Fibroblast of lung (primary cell): ENCODE measurements around the gene CDPF1. TPM values are rescaled to one million over a fixed set of nuclear protein-coding genes. Genes with fewer than 3 reads are reported as not detected.

ENCODE experiments used
- DNase-seq, 2 donors: peaks; one replicate each; pipeline versions ENCODE4 v3.0.0 to v3.0.0-alpha.2; 2010; ENCODE audit warnings: low read depth in 2 of 2
- H2AFZ ChIP-seq: 2 replicates; pipeline ENCODE4 v1.5.1; 2012; ENCODE audit warnings: low read length, control low read depth, inconsistent platforms
- H3K27ac ChIP-seq: 2 replicates; pipeline ENCODE4 v1.5.1; 2011; ENCODE audit warnings: low read length, control low read depth; ENCODE audit not compliant: insufficient read depth
- H3K27me3 ChIP-seq: 2 replicates; pipeline ENCODE4 v1.5.1; 2011; ENCODE audit warnings: mild to moderate bottlenecking, low read length; ENCODE audit not compliant: control insufficient read depth, insufficient read depth
- H3K36me3 ChIP-seq: 2 replicates; pipeline ENCODE4 v1.5.1; 2011; ENCODE audit warnings: low read length; ENCODE audit not compliant: control insufficient read depth, insufficient read depth
- H3K4me1 ChIP-seq: 2 replicates; pipeline ENCODE4 v1.5.1; 2011; ENCODE audit warnings: low read length; ENCODE audit not compliant: control insufficient read depth, insufficient read depth; ENCODE audit errors: extremely low read depth
- H3K4me2 ChIP-seq: 2 replicates; pipeline ENCODE4 v1.5.1; 2011; ENCODE audit warnings: low read length, control low read depth; ENCODE audit not compliant: insufficient read depth; ENCODE audit errors: extremely low read depth
- H3K4me3 ChIP-seq, 4 experiments: fragments of 200-600 bp in 1 of 4; sonication (generic) in 1 of 4; replicated peaks in 1 of 4; 2 replicates each; pipeline ENCODE4 v1.5.1; 2011 to 2016; ENCODE audit warnings: low read length in 4 of 4, low read depth in 3 of 4, mild to moderate bottlenecking in 3 of 4, control low read depth in 2 of 4, inconsistent platforms in 1 of 4, mixed read lengths in 1 of 4; ENCODE audit not compliant: insufficient read depth in 1 of 4; ENCODE audit errors: control extremely low read depth in 1 of 4
- H3K79me2 ChIP-seq: 2 replicates; pipeline ENCODE4 v1.5.1; 2012; ENCODE audit warnings: mild to moderate bottlenecking, low read length, inconsistent platforms; ENCODE audit not compliant: control insufficient read depth, insufficient read depth
- H3K9ac ChIP-seq: 2 replicates; pipeline ENCODE4 v1.5.1; 2011; ENCODE audit warnings: mild to moderate bottlenecking, low read length, control low read depth; ENCODE audit not compliant: insufficient read depth
- H3K9me3 ChIP-seq: 2 replicates; pipeline ENCODE4 v1.5.1; 2012; ENCODE audit warnings: low read depth, low read length; ENCODE audit not compliant: control insufficient read depth, insufficient read depth
- H4K20me1 ChIP-seq: 2 replicates; pipeline ENCODE4 v1.5.1; 2011; ENCODE audit warnings: low read length; ENCODE audit not compliant: control insufficient read depth, insufficient read depth; ENCODE audit errors: extremely low read depth
- CTCF ChIP-seq, 2 donors: IDR thresholded peaks in 1 of 2; conservative IDR thresholded peaks in 1 of 2; 1 replicate in 1 of 2; 2 replicates in 1 of 2; pipeline ENCODE4 v1.5.1; 2011 to 2012; ENCODE audit warnings: low read length in 2 of 2, control low read depth in 1 of 2, inconsistent platforms in 1 of 2, low read depth in 1 of 2, mild to moderate bottlenecking in 1 of 2
- EZH2 ChIP-seq: IDR thresholded peaks from 2 replicates; pipeline ENCODE4 v1.5.1; 2012; ENCODE audit warnings: low read length, control low read depth, mild to moderate bottlenecking; ENCODE audit errors: missing control alignments
- polyA plus RNA-seq, 2 donors: library from polyadenylated mRNA; depleted of rRNA in 1 of 2; stranded (reverse) in 1 of 2; unstranded in 1 of 2; fragments of >200 nt; gene quantifications; 2 replicates each; pipeline ENCODE4 v1.2.1, GENCODE V29; 2011 to 2012; ENCODE audit warnings: missing spikeins in 1 of 2
- total RNA-seq: library from RNA; depleted of rRNA; stranded (reverse); fragments of >200 nt; gene quantifications from 2 replicates; pipeline ENCODE4 v1.2.1, GENCODE V29; 2014

CDPF1 gene
- total and polyA plus RNA-seq, 2 donors (not counting 1 experiment from before 2014, with no cell fraction given): 7.7 to 8.3 TPM

- DNase-seq: no peak
- Histone ChIP-seq H3K9me3 (no peaks in the 10 kb centered on the region), H3K36me3 (peaks cover 17% of the 10 kb centered on the region), H3K27ac (no peak overlapping the region), H3K4me3 (no peak overlapping the region), H3K4me2 (no peak overlapping the region), H3K27me3 (no peaks in the 10 kb centered on the region), H3K79me2 (no peaks in the 10 kb centered on the region), H3K9ac (no peak overlapping the region), H4K20me1 (no peaks in the 10 kb centered on the region), H2AFZ (no peak overlapping the region), H3K4me1 (no peaks in the 10 kb centered on the region)
- no peak for TF ChIP-seq EZH2
- no peak for TF ChIP-seq CTCF (conservative IDR thresholded peaks at IDR 0.05 in 1 of 2, IDR thresholded peaks at IDR 0.05 in 1 of 2; ENCODE audit: low read depth in 1 of 2, low read length in 2 of 2)
Measured at GRCh38 chr22:46288846-46289243, 38.8 kb upstream of the CDPF1 start.

GRCh38 chr22:46287873-46288751 is 38.0 kb upstream of the CDPF1 start:
- Histone ChIP-seq H3K4me1 (no peaks in the 10 kb centered on the region), H3K27ac (no peak overlapping the region), H3K79me2 (no peaks in the 10 kb centered on the region), H3K27me3 (no peaks in the 10 kb centered on the region), H3K36me3 (peaks cover 17% of the 10 kb centered on the region), H3K4me3 (no peak overlapping the region), H4K20me1 (no peaks in the 10 kb centered on the region), H2AFZ (no peak overlapping the region), H3K9me3 (no peaks in the 10 kb centered on the region), H3K4me2 (no peak overlapping the region), H3K9ac (no peak overlapping the region)
- TF ChIP-seq EZH2 (no peak), CTCF (conservative IDR thresholded peaks at IDR 0.05 in 1 of 2, IDR thresholded peaks at IDR 0.05 in 1 of 2; ENCODE audit: low read depth in 1 of 2, low read length in 2 of 2) (no peak)
- DNase-seq: no peak

- Histone ChIP-seq H3K4me2 (no peak overlapping the region), H3K9me3 (no peaks in the 10 kb centered on the region), H2AFZ (no peak overlapping the region), H3K27me3 (no peaks in the 10 kb centered on the region), H3K4me3 (no peak overlapping the region), H3K79me2 (no peaks in the 10 kb centered on the region), H3K9ac (no peak overlapping the region), H3K4me1 (no peaks in the 10 kb centered on the region), H3K36me3 (peaks cover 15% of the 10 kb centered on the region), H4K20me1 (no peaks in the 10 kb centered on the region), H3K27ac (no peak overlapping the region)
- DNase-seq: no peak
- TF ChIP-seq CTCF (conservative IDR thresholded peaks at IDR 0.05 in 1 of 2, IDR thresholded peaks at IDR 0.05 in 1 of 2; ENCODE audit: low read depth in 1 of 2, low read length in 2 of 2): no peak
- no peak for TF ChIP-seq EZH2
Measured at GRCh38 chr22:46286941-46287872, 37.1 kb upstream of the CDPF1 start.
